Fibroblast of the aortic adventitia (primary cell): ENCODE results near the gene EVI5. TPM values are rescaled to one million over a fixed set of nuclear protein-coding genes. Genes with fewer than 3 reads are reported as not detected.
"Not testable (repeated sequence)": the region's sequence is repeated elsewhere in the genome, so short reads cannot be mapped to it uniquely, and the experiment has no call there.

Source experiments
- DNase-seq: peaks from one replicate; pipeline ENCODE4 v3.0.0-alpha.2; 2010; ENCODE audit warnings: low read depth
- H3K4me3 ChIP-seq: 2 replicates; pipeline ENCODE4 v1.5.1; 2011; ENCODE audit warnings: low read depth, mild to moderate bottlenecking, control low read depth, low read length, moderate library complexity
- CTCF ChIP-seq: IDR thresholded peaks from 2 replicates; pipeline ENCODE4 v1.5.1; 2011; ENCODE audit warnings: mild to moderate bottlenecking, low read length, control low read depth, inconsistent platforms; ENCODE audit not compliant: insufficient read depth
- total RNA-seq: library from RNA; depleted of rRNA; stranded (reverse); fragments of >200 nt; gene quantifications from 2 replicates; pipeline ENCODE4 v1.2.3, GENCODE V29; 2012; ENCODE audit warnings: low replicate concordance

The EVI5 gene
- total RNA-seq, 1 donor: 55.3 TPM

DNA sequence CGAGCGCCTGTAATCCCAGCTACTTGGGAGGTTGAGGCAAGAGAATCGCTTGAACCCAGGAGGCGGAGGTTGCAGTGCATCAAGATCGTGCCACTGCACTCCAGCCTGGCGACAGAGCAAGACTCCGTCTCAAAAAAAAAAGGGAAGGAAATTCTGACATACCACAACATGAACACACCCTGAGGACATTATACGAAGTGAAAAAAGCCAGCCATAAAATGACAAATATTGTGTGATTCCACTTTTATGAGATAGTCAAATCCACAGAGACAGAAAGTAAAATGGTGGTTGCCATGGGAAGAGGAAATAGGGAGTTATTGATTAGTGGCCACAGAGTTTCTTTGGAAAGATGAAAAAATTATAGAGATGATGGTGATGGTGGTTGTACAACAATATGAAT, 41.7 kb downstream of the EVI5 start:
- DNase-seq: no peak
- H3K4me3 ChIP-seq: no peak overlapping the region
- no peak for TF ChIP-seq CTCF

- no peak for TF ChIP-seq CTCF
Measured at GRCh38 chr1:92739669-92740524, 45.0 kb downstream of the EVI5 start.

GRCh38 chr1:92736395-92736794, 48.5 kb downstream of the EVI5 start:
- H3K4me3 ChIP-seq: no peak overlapping the region
- DNase-seq: peak; percentile 35
- peak; percentile 40 for TF ChIP-seq CTCF

More at GRCh38 chr1:92739669-92740524, 45.0 kb downstream of the EVI5 start:
- DNase-seq: no peak
- H3K4me3 ChIP-seq: no peak overlapping the region

GRCh38 chr1:92730476-92730875, 54.4 kb downstream of the EVI5 start:
- no peak overlapping the region for H3K4me3 ChIP-seq
- no peak for TF ChIP-seq CTCF
- DNase-seq: no peak

DNA sequence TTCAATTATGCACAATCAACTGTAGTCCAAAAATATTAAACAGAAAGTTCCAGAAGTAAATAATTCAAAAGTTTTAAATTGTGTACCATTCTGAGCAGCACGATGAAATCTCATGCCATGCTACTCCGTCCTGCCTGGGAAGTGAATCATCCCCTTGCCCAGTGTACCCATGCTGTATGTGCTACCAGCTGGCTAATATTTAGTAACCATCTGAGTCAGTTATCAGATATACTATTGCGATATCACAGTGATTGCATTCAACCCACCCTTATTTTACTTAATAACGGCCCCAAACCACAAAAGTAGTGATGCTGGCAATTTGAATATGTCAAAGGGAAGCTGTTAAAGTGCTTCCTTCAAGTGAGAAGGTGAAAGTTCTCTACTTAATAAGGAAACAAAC, 56.2 kb downstream of the EVI5 start:
- no peak for TF ChIP-seq CTCF
- DNase-seq: peak; percentile 40
- no peak overlapping the region for H3K4me3 ChIP-seq

GRCh38 chr1:92723713-92724112, 61.2 kb downstream of the EVI5 start:
- DNase-seq: not testable (repeated sequence)

GRCh38 chr1:92721886-92722285, 63.0 kb downstream of the EVI5 start:
- no peak for TF ChIP-seq CTCF
- no peak overlapping the region for H3K4me3 ChIP-seq

More at GRCh38 chr1:92723713-92724112, 61.2 kb downstream of the EVI5 start:
- H3K4me3 ChIP-seq: not testable (repeated sequence)

GRCh38 chr1:92721157-92721556, 63.8 kb downstream of the EVI5 start:
- DNase-seq, H3K4me3 ChIP-seq: not testable (repeated sequence)

More at GRCh38 chr1:92721886-92722285, 63.0 kb downstream of the EVI5 start:
- no peak for DNase-seq

DNA sequence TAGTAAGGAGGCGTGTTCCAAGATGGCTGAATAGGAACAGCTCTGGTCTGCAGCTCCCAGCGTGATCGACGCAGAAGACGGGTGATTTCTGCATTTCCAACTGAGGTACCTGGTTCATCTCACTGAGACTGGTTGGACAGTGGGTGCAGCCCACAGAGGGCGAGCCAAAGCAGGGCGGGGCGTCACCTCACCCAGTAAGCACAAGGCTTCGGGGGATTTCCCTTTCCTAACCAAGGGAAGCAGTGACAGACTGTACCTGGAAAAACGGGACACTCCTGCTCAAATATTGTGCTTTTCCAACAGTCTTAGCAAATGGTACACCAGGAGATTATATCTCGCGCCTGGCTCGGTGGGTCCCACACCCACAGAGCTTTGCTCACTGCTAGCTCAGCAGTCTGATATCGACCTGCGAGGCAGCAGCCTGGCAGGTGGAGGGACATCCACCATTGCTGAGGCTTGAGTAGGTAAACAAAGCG, 69.4 kb downstream of the EVI5 start:
- DNase-seq: not testable (repeated sequence)

More for the DNA sequence above, 69.4 kb downstream of the EVI5 start:
- H3K4me3 ChIP-seq: not testable (repeated sequence)
